A549 treated with AZD9567 at 1 μM for 4 hours (cell line): ENCODE results near the gene CHTOP. TPM values are rescaled to one million over a fixed set of nuclear protein-coding genes. Genes with fewer than 3 reads are reported as not detected.

Experiments used
- total RNA-seq: library from RNA; stranded (reverse); fragments of 200-300 nt; extraction: Qiagen RNA extraction; gene quantifications from 5 replicates; pipeline ENCODE4 v1.2.3, GENCODE V29; 2022; ENCODE audit not compliant: insufficient read depth

CHTOP gene, protein sequence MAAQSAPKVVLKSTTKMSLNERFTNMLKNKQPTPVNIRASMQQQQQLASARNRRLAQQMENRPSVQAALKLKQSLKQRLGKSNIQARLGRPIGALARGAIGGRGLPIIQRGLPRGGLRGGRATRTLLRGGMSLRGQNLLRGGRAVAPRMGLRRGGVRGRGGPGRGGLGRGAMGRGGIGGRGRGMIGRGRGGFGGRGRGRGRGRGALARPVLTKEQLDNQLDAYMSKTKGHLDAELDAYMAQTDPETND
- total RNA-seq: 77.8 to 88.2 TPM (median 79.7 TPM) in 5 replicates

GRCh38 chr1:153633754-153634665, at the start of gene CHTOP:
Gene CHTOP (plus strand): TSS chr1:153634066. CDS start chr1:153636589, 2,523 bp downstream.

GRCh38 chr1:153612755-153613331, 21.0 kb upstream of the CHTOP start, which contains the start of gene S100A16:
Gene S100A16 (minus strand): TSS chr1:153613137. CDS start chr1:153608151, 4,986 bp downstream.

GRCh38 chr1:153616144-153616916, 17.5 kb upstream of the CHTOP start, which contains the start of gene S100A14:
Gene S100A14 (minus strand): TSS chr1:153616325. CDS start chr1:153615858, 467 bp downstream.

DNA sequence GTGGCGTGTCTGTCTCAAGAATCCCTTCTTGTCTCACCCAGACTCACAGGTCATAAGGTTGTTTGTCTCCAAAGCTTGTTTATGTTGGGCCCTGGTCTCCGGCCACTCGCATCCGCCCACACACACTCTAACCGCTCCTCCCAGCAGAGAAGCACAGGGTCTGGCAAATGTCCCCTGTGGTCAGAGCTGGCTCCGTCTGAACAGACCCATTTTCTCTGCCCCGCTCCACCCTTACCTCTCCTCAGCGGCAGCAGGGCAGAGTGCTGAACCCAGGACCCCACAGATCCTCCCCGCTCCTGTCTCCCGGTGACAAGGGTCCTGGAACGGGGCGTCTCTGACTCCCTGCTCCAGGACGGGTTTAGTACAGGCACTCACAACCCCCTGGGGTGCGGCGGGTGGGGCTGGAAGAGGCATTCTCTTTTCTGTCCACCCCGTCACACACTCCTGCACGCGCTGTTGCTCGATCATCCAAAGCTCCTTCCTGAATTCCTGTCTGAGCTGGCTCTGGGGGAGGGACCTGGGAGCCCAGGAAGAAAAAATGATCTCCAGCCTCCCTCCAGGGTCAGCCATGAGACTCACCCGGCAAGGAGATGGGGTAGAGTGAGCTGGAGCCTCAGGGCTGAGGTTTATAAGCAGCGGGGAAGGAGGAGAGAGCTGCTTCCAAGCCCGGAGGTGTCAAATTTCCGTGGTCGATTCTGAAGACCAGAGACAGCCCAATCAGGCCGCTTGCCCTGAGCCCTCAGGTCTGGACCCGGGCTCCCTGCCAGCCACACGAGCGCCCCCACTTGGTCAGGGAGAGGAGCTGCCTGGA, 6.8 kb upstream of the CHTOP start, which contains the start of gene S100A13:
Gene S100A13, minus strand, starts transcription at position 602 of the 811 bp plus-strand sequence. CDS start 1,033 bp downstream, outside the sequence.

DNA sequence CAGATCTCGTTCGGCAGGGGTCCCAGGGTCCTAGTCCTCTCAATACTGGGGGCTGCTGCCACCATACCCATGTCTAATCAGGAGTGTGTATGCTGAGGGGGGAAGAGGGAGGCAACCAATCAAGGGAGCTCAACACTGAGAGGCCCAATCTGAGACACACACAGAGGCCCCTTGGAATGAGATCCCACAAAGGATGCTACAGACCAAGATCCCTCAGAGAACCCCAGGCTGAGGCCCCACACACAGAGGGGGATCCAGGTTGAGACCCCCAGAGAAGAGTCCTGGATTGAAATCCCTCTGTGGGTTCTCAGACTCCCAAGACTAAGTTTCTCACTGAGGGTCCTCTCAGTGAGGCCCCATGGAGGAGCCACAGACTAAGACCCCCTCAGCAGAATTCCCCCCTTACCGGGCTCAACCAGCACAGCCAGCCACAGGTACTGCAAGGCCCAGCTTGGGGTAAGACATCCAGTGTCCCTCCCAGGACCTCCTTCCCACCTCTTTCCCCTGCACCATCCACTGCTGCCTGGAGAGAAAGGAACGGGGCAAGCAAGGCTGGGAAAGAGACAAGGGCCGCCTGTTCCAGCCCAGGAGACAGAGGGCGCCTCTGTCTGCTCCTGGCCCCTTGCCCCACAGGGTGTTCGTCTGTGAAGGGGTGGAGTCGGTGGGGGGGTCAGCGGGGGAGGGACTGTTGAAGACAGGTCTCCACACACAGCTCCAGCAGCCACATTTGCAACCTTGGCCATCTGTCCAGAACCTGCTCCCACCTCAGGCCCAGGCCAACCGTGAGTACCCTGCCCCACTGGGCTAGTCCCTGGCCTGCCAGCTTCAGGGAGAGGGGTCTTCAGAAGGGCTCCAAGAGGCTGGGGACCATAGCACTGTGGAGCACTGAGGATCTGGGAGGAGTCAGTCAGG, 5.9 kb upstream of the CHTOP start, which contains the start of gene S100A1:
Gene S100A1, plus strand, starts transcription at position 720 of the 912 bp plus-strand sequence. CDS start 2,088 bp downstream, outside the sequence.

GRCh38 chr1:153658400-153659174, 24.7 kb downstream of the CHTOP start, which contains the start of gene SNAPIN:
Gene SNAPIN (plus strand): TSS chr1:153658703. CDS start chr1:153658744, 41 bp downstream.

GRCh38 chr1:153670859-153671627, 37.2 kb downstream of the CHTOP start, which contains the start of gene ILF2:
Gene ILF2 (minus strand): TSS chr1:153670993. CDS start chr1:153670922, 71 bp downstream.

GRCh38 chr1:153678519-153679336, 44.9 kb downstream of the CHTOP start, which contains the start of gene NPR1:
Gene NPR1 (plus strand): TSS chr1:153678688. CDS start chr1:153679109, 421 bp downstream.

Other genes with a start within 250 kb of the CHTOP start
- not detected in 5 replicates for gene S100A8, start 243.0 kb upstream of the CHTOP start, total RNA-seq
- not detected in 5 replicates for gene S100A7A, start 217.5 kb upstream of the CHTOP start, total RNA-seq
- gene S100A7, start 173.4 kb upstream of the CHTOP start, total RNA-seq: not detected in 5 replicates
- gene S100A6, start 98.1 kb upstream of the CHTOP start, total RNA-seq: 3,026 to 3,713 TPM (median 3,617 TPM) in 5 replicates
- 0.74 to 1.7 TPM (median 0.84 TPM) in 4 of 5 replicates, not detected in the other for gene S100A5, start 93.1 kb upstream of the CHTOP start, total RNA-seq
- gene S100A4, start 88.3 kb upstream of the CHTOP start, total RNA-seq: 1,162 to 1,829 TPM (median 1,676 TPM) in 5 replicates
- gene S100A3, start 84.8 kb upstream of the CHTOP start, total RNA-seq: 81.6 to 99.0 TPM (median 94.1 TPM) in 5 replicates
- gene S100A2, start 68.2 kb upstream of the CHTOP start, total RNA-seq: 10.6 to 29.6 TPM (median 22.2 TPM) in 5 replicates
- 405 to 503 TPM (median 489 TPM) in 5 replicates for gene S100A16, start 20.9 kb upstream of the CHTOP start, total RNA-seq
- gene S100A14, start 17.7 kb upstream of the CHTOP start, total RNA-seq: 0.18 to 0.52 TPM (median 0.31 TPM) in 4 of 5 replicates, not detected in the other
- gene S100A13, start 6.6 kb upstream of the CHTOP start, total RNA-seq: 131 to 188 TPM (median 175 TPM) in 5 replicates
- 0.39 to 0.88 TPM (median 0.53 TPM) in 4 of 5 replicates, not detected in the other for gene S100A1, start 5.6 kb upstream of the CHTOP start, total RNA-seq
- gene SNAPIN, start 24.6 kb downstream of the CHTOP start, total RNA-seq: 55.6 to 63.8 TPM (median 58.8 TPM) in 5 replicates
- 268 to 304 TPM (median 275 TPM) in 5 replicates for gene ILF2, start 36.9 kb downstream of the CHTOP start, total RNA-seq
- 1.2 to 1.4 TPM (median 1.3 TPM) in 4 of 5 replicates, not detected in the other for gene NPR1, start 44.6 kb downstream of the CHTOP start, total RNA-seq
- 14.8 to 16.4 TPM (median 15.0 TPM) in 5 replicates for gene INTS3, start 94.0 kb downstream of the CHTOP start, total RNA-seq
- gene SLC27A3, start 141.3 kb downstream of the CHTOP start, total RNA-seq: 0.90 to 1.1 TPM (median 0.93 TPM) in 4 of 5 replicates, not detected in the other